Mammary epithelial cell (primary cell): Measurements from ENCODE around the gene LMNB1.

Source experiments
- EZH2 ChIP-seq: IDR thresholded peaks from 2 replicates; pipeline ENCODE4 v1.6.1; 2012; ENCODE audit warnings: low read length, inconsistent platforms, borderline replicate concordance
- TF ChIP-seq, protein P1 (sequence below), 2 donors: IDR thresholded peaks in 1 of 2; conservative IDR thresholded peaks in 1 of 2; 2 replicates each; pipeline ENCODE4 v1.5.1; 2011 to 2012; ENCODE audit warnings: inconsistent platforms in 2 of 2, low read length in 2 of 2, mild to moderate bottlenecking in 2 of 2, control low read depth in 1 of 2, low read depth in 1 of 2; ENCODE audit not compliant: insufficient read depth in 1 of 2; ENCODE audit errors: extremely low read depth in 1 of 2

GRCh38 chr5:126757713-126758357 lies 19.1 kb upstream of the LMNB1 start:
- TF ChIP-seq, protein P1, sequence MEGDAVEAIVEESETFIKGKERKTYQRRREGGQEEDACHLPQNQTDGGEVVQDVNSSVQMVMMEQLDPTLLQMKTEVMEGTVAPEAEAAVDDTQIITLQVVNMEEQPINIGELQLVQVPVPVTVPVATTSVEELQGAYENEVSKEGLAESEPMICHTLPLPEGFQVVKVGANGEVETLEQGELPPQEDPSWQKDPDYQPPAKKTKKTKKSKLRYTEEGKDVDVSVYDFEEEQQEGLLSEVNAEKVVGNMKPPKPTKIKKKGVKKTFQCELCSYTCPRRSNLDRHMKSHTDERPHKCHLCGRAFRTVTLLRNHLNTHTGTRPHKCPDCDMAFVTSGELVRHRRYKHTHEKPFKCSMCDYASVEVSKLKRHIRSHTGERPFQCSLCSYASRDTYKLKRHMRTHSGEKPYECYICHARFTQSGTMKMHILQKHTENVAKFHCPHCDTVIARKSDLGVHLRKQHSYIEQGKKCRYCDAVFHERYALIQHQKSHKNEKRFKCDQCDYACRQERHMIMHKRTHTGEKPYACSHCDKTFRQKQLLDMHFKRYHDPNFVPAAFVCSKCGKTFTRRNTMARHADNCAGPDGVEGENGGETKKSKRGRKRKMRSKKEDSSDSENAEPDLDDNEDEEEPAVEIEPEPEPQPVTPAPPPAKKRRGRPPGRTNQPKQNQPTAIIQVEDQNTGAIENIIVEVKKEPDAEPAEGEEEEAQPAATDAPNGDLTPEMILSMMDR (conservative IDR thresholded peaks at IDR 0.05 in 1 of 2, IDR thresholded peaks at IDR 0.05 in 1 of 2; ENCODE audit: extremely low read depth in 1 of 2, insufficient read depth in 1 of 2, low read depth in 1 of 2, low read length in 2 of 2): no peak
- TF ChIP-seq EZH2: no peak
